ENCODE results near the gene DDX50.

Gene DDX50

GRCh38 chr10:68925489-68925888 lies 24.4 kb downstream of the DDX50 start:
- no peak for TF ChIP-seq CTCF (IDR thresholded peaks at IDR 0.05)

GRCh38 chr10:68934994-68935393 lies 33.9 kb downstream of the DDX50 start:
- no peak for TF ChIP-seq CTCF (IDR thresholded peaks at IDR 0.05)

- TF ChIP-seq CTCF (IDR thresholded peaks at IDR 0.05): no peak
Measured at GRCh38 chr10:68938117-68938516, 37.0 kb downstream of the DDX50 start.

- TF ChIP-seq CTCF (IDR thresholded peaks at IDR 0.05): no peak
Measured at GRCh38 chr10:68938884-68939283, 37.8 kb downstream of the DDX50 start.

GRCh38 chr10:68950598-68950997 lies 49.5 kb downstream of the DDX50 start:
- TF ChIP-seq CTCF (IDR thresholded peaks at IDR 0.05): no peak

- TF ChIP-seq CTCF (IDR thresholded peaks at IDR 0.05): no peak
Measured at GRCh38 chr10:68954904-68955303, 53.8 kb downstream of the DDX50 start.

- no peak for TF ChIP-seq CTCF (IDR thresholded peaks at IDR 0.05)
Measured at GRCh38 chr10:68955355-68955831, 54.3 kb downstream of the DDX50 start.

- peak; percentile 65 for TF ChIP-seq CTCF (IDR thresholded peaks at IDR 0.05)
Measured at GRCh38 chr10:68955832-68956532, 54.9 kb downstream of the DDX50 start, which contains the start of gene DDX21. Gene DDX21, plus strand, starts transcription at chr10:68956170. Its CDS starts 56 bp downstream, at chr10:68956226.
